IgD-negative memory B cell (primary cell): ENCODE data around the gene AMZ1. TPM values are rescaled to one million over a fixed set of nuclear protein-coding genes. Genes with fewer than 3 reads are reported as not detected.
"Not testable (repeated sequence)": the region's sequence is repeated elsewhere in the genome, so short reads cannot be mapped to it uniquely, and the experiment has no call there.

Experiments
- H3K27ac Mint-ChIP-seq, 3 donors: one replicate each; pipeline ENCODE4 v1.8.0; 2020 to 2022; ENCODE audit warnings: mild to moderate bottlenecking in 3 of 3, mixed read lengths in 3 of 3, moderate library complexity in 1 of 3
- H3K27me3 Mint-ChIP-seq: one replicate; pipeline ENCODE4 v1.8.0; 2021; ENCODE audit warnings: mixed read lengths
- H3K36me3 Mint-ChIP-seq: one replicate; pipeline ENCODE4 v1.8.0; 2020; ENCODE audit warnings: mild to moderate bottlenecking, mixed read lengths
- H3K4me1 Mint-ChIP-seq, 3 donors: one replicate each; pipeline ENCODE4 v1.8.0; 2020 to 2022; ENCODE audit warnings: mixed read lengths in 3 of 3, mild to moderate bottlenecking in 1 of 3
- H3K4me3 Mint-ChIP-seq, 4 donors: one replicate each; pipeline ENCODE4 v1.8.0; 2020 to 2022; ENCODE audit warnings: mild to moderate bottlenecking in 4 of 4, mixed read lengths in 4 of 4, moderate library complexity in 3 of 4
- H3K9me3 Mint-ChIP-seq, 3 donors: one replicate each; pipeline ENCODE4 v1.8.0; 2020 to 2021; ENCODE audit warnings: mixed read lengths in 3 of 3, mild to moderate bottlenecking in 1 of 3
- polyA plus RNA-seq: library from polyadenylated mRNA; unstranded; fragments of 300-500 nt; fragmentation: Illumina TruSeq; gene quantifications from one replicate; pipeline ENCODE4 v1.2.3, GENCODE V29; 2021

AMZ1 gene
- polyA plus RNA-seq, 1 donor from 2014 or later: 1.9 TPM

- peak overlapping the region in 2 of 3 donors; percentile 47 to 60 for H3K27ac Mint-ChIP-seq
- H3K4me1 Mint-ChIP-seq: peaks cover 6 to 7% (median 7%) of the 10 kb centered on the region in 3 donors
- H3K9me3 Mint-ChIP-seq: no peaks in the 10 kb centered on the region
- H3K4me3 Mint-ChIP-seq: peak overlapping the region in 1 of 4 donors; percentile 47
- H3K36me3 Mint-ChIP-seq: peaks cover 5% of the 10 kb centered on the region
- no peaks in the 10 kb centered on the region for H3K27me3 Mint-ChIP-seq
Observed at GRCh38 chr7:2725178-2726105, 37.4 kb downstream of the AMZ1 start.

- H3K27ac Mint-ChIP-seq: no peak overlapping the region
- no peaks in the 10 kb centered on the region for H3K4me1 Mint-ChIP-seq
- H3K9me3 Mint-ChIP-seq: no peaks in the 10 kb centered on the region
- H3K27me3 Mint-ChIP-seq: no peaks in the 10 kb centered on the region
- peaks cover 6% of the 10 kb centered on the region for H3K36me3 Mint-ChIP-seq
- H3K4me3 Mint-ChIP-seq: no peak overlapping the region
Observed at GRCh38 chr7:2726316-2727018, 38.5 kb downstream of the AMZ1 start.

GRCh38 chr7:2727206-2727605 is 39.2 kb downstream of the AMZ1 start:
- H3K36me3 Mint-ChIP-seq, H3K4me1 Mint-ChIP-seq, H3K9me3 Mint-ChIP-seq, H3K4me3 Mint-ChIP-seq, H3K27me3 Mint-ChIP-seq: not testable (repeated sequence)
- peak overlapping the region in 2 of 3 donors; percentile 31 to 60 for H3K27ac Mint-ChIP-seq

- Mint-ChIP-seq H3K27me3 (no peaks in the 10 kb centered on the region), H3K4me1 (peaks cover 0 to 5% (median 2%) of the 10 kb centered on the region in 3 donors), H3K36me3 (peaks cover 5% of the 10 kb centered on the region), H3K4me3 (no peak overlapping the region), H3K9me3 (no peaks in the 10 kb centered on the region), H3K27ac (no peak overlapping the region)
Observed at GRCh38 chr7:2728316-2729030, 40.5 kb downstream of the AMZ1 start.

- H3K27me3 Mint-ChIP-seq: no peaks in the 10 kb centered on the region
- peaks cover 5% of the 10 kb centered on the region for H3K36me3 Mint-ChIP-seq
- H3K27ac Mint-ChIP-seq: no peak overlapping the region
- H3K4me3 Mint-ChIP-seq: peak overlapping the region in 1 of 4 donors; percentile 74
- no peaks in the 10 kb centered on the region for H3K9me3 Mint-ChIP-seq
- H3K4me1 Mint-ChIP-seq: peaks cover 0 to 8% (median 5%) of the 10 kb centered on the region in 3 donors
Observed at GRCh38 chr7:2729031-2729892, 41.3 kb downstream of the AMZ1 start.

- Mint-ChIP-seq H3K27me3 (no peaks in the 10 kb centered on the region), H3K4me1 (peaks cover 3 to 10% (median 6%) of the 10 kb centered on the region in 3 donors), H3K9me3 (no peaks in the 10 kb centered on the region), H3K27ac (no peak overlapping the region), H3K36me3 (peaks cover 4% of the 10 kb centered on the region), H3K4me3 (no peak overlapping the region)
Observed at GRCh38 chr7:2729893-2730716, 42.1 kb downstream of the AMZ1 start.

GRCh38 chr7:2730846-2731770 is 43.1 kb downstream of the AMZ1 start:
- Mint-ChIP-seq H3K4me3 (no peak overlapping the region), H3K36me3 (peaks cover 4% of the 10 kb centered on the region), H3K9me3 (no peaks in the 10 kb centered on the region)

GRCh38 chr7:2732388-2732787 is 44.4 kb downstream of the AMZ1 start:
- H3K4me3 Mint-ChIP-seq: no peak overlapping the region
- H3K27ac Mint-ChIP-seq: no peak overlapping the region
- no peaks in the 10 kb centered on the region for H3K27me3 Mint-ChIP-seq
- H3K4me1 Mint-ChIP-seq: peaks cover 6 to 18% (median 16%) of the 10 kb centered on the region in 3 donors
- no peaks in the 10 kb centered on the region for H3K9me3 Mint-ChIP-seq
- H3K36me3 Mint-ChIP-seq: peaks cover 8% of the 10 kb centered on the region

More at GRCh38 chr7:2730846-2731770, 43.1 kb downstream of the AMZ1 start:
- no peak overlapping the region for H3K27ac Mint-ChIP-seq
- H3K27me3 Mint-ChIP-seq: no peaks in the 10 kb centered on the region
- H3K4me1 Mint-ChIP-seq: peaks cover 6 to 13% (median 12%) of the 10 kb centered on the region in 3 donors

GRCh38 chr7:2732959-2733584 is 45.1 kb downstream of the AMZ1 start:
- no peak overlapping the region for H3K4me3 Mint-ChIP-seq
- no peaks in the 10 kb centered on the region for H3K9me3 Mint-ChIP-seq
- peaks cover 6 to 18% (median 16%) of the 10 kb centered on the region in 3 donors for H3K4me1 Mint-ChIP-seq
- peak overlapping the region in 2 of 3 donors; percentile 63 to 69 for H3K27ac Mint-ChIP-seq
- peaks cover 8% of the 10 kb centered on the region for H3K36me3 Mint-ChIP-seq
- no peaks in the 10 kb centered on the region for H3K27me3 Mint-ChIP-seq

GRCh38 chr7:2734084-2734686 is 46.2 kb downstream of the AMZ1 start:
- no peaks in the 10 kb centered on the region for H3K9me3 Mint-ChIP-seq
- H3K4me1 Mint-ChIP-seq: peaks cover 10 to 20% (median 17%) of the 10 kb centered on the region in 3 donors
- H3K36me3 Mint-ChIP-seq: peaks cover 6% of the 10 kb centered on the region
- H3K4me3 Mint-ChIP-seq: peak overlapping the region in 1 of 4 donors; percentile 10
- H3K27me3 Mint-ChIP-seq: no peaks in the 10 kb centered on the region
- peak overlapping the region; percentile 4 to 60 (median 17) for H3K27ac Mint-ChIP-seq

- H3K27me3 Mint-ChIP-seq: no peaks in the 10 kb centered on the region
- no peaks in the 10 kb centered on the region for H3K9me3 Mint-ChIP-seq
- H3K27ac Mint-ChIP-seq: peak overlapping the region; percentile 4 to 93 (median 8)
- peaks cover 10 to 20% (median 18%) of the 10 kb centered on the region in 3 donors for H3K4me1 Mint-ChIP-seq
- peaks cover 6% of the 10 kb centered on the region for H3K36me3 Mint-ChIP-seq
- H3K4me3 Mint-ChIP-seq: peak overlapping the region in 1 of 4 donors; percentile 72
Observed at GRCh38 chr7:2734751-2735571, 47.0 kb downstream of the AMZ1 start.
